B cell (primary cell): ENCODE data around the gene HTR4.

Experiments used
- EZH2 ChIP-seq: IDR thresholded peaks from 2 replicates; pipeline ENCODE4 v1.6.1; 2012; ENCODE audit warnings: borderline replicate concordance, low read depth, mild to moderate bottlenecking, moderate library complexity, low read length; ENCODE audit not compliant: insufficient read depth, poor library complexity, severe bottlenecking
- TF ChIP-seq, protein P1 (sequence below): fragments of 200-600 bp; IDR thresholded peaks from one replicate; pipeline ENCODE4 v1.8.0; 2022; ENCODE audit warnings: antibody characterized with exemption, mild to moderate bottlenecking

DNA sequence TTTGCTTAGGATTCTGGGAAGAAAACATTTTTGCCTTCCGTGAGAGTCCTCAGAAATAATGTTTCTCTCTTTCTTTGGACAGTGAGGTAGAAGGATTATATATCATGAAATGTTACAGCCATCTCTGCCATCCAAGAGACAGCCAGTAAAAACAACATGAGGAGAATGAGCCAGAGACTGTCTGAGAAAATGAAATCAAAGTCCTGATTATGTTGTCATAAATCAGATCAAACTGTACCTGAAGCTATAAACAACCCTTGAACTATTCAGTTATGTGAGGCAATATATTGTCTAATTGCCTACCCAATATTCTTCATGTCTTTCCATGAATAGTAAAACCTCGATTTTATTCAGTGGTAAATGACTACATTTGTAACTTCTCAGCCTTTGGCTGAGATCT is 9.2 kb upstream of the HTR4 start:
- TF ChIP-seq, protein P1, sequence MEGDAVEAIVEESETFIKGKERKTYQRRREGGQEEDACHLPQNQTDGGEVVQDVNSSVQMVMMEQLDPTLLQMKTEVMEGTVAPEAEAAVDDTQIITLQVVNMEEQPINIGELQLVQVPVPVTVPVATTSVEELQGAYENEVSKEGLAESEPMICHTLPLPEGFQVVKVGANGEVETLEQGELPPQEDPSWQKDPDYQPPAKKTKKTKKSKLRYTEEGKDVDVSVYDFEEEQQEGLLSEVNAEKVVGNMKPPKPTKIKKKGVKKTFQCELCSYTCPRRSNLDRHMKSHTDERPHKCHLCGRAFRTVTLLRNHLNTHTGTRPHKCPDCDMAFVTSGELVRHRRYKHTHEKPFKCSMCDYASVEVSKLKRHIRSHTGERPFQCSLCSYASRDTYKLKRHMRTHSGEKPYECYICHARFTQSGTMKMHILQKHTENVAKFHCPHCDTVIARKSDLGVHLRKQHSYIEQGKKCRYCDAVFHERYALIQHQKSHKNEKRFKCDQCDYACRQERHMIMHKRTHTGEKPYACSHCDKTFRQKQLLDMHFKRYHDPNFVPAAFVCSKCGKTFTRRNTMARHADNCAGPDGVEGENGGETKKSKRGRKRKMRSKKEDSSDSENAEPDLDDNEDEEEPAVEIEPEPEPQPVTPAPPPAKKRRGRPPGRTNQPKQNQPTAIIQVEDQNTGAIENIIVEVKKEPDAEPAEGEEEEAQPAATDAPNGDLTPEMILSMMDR: no peak
- no peak for TF ChIP-seq EZH2
